22Rv1 (cell line): Measurements from ENCODE around the gene TMX4.

Experiments used
- ZFX ChIP-seq: fragments of 450-650 bp; IDR thresholded peaks from 2 replicates; pipeline ENCODE4 v1.6.1; 2017; ENCODE audit warnings: antibody characterized with exemption, borderline replicate concordance
- TF ChIP-seq, protein P1 (sequence below): fragments of 450-650 bp; IDR thresholded peaks from 2 replicates; pipeline ENCODE4 v1.5.1; 2017; ENCODE audit warnings: mild to moderate bottlenecking

DNA sequence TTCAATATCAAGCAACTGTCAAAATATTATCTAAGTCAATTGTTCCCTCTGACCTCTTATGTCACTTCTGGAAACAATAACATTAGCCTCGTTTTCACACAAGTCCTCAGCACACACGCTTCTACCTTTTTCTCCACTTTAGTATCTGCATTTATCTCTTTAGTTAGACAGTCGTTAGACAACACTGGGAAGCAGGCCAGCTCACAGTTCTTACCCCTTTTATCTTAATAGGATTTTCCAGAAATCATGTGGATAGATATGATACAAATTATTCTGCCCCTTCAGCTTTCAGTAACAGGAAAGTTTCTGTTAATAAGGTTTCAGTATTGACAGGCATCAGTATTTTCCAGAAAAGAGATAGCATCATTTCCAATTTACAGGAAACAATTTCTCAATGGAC, 53.4 kb downstream of the TMX4 start:
- TF ChIP-seq, protein P1, sequence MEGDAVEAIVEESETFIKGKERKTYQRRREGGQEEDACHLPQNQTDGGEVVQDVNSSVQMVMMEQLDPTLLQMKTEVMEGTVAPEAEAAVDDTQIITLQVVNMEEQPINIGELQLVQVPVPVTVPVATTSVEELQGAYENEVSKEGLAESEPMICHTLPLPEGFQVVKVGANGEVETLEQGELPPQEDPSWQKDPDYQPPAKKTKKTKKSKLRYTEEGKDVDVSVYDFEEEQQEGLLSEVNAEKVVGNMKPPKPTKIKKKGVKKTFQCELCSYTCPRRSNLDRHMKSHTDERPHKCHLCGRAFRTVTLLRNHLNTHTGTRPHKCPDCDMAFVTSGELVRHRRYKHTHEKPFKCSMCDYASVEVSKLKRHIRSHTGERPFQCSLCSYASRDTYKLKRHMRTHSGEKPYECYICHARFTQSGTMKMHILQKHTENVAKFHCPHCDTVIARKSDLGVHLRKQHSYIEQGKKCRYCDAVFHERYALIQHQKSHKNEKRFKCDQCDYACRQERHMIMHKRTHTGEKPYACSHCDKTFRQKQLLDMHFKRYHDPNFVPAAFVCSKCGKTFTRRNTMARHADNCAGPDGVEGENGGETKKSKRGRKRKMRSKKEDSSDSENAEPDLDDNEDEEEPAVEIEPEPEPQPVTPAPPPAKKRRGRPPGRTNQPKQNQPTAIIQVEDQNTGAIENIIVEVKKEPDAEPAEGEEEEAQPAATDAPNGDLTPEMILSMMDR = no peak
- no peak for TF ChIP-seq ZFX
